GM19463 (cell line): ENCODE results near the gene AICDA.
"Not testable (repeated sequence)": the region's sequence is repeated elsewhere in the genome, so short reads cannot be mapped to it uniquely, and the experiment has no call there.

ENCODE experiments used
- ATAC-seq: cut with Tn5 transposase; IDR thresholded peaks from one replicate; pipeline ENCODE4 v1.9.1; 2021; ENCODE audit warnings: mild to moderate bottlenecking, moderate library complexity; ENCODE audit not compliant: unreplicated experiment

AICDA gene

DNA sequence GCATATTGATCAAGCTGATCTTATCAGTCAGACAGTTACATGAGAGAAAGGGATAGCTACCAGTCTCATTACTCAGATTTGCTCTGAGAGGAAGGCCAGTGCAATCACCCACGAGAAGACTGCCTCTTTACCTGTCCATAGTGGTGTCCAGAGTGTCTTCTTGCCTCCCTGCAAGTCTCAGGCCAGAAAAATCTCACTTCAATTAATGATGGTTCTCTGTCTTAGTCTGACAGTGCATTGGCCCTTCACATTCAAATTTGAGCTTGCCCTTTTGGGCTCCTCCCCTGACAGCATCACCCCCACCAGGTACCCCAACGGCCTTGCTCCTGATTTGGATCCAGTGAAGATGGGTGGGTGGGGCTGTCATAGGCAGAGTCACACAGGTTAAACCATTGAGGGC, at the start of gene AICDA:
AICDA (minus strand) TSS at position 231 of the 400 bp plus-strand sequence; CDS start at position 139, 92 bp downstream.
- no peak for ATAC-seq

DNA sequence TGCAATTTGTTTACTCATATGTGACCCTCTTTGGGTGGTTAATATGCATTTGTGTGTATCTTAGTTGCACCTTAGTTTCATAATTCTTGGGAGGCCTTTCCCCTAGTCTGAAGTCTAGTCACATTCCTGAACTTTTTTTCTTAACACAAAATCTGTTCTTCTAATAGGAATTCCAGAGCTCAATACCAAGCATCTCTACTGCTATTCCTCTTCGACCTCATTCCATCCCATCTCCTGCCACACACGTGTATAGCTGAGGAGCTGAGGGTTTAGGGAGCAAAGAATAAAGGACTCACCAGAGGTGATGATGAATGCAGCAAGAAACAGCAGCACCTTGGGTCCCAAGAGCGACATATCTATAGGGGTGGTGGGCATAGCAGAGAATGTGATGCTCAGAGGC, 49.1 kb upstream of the AICDA start:
- no peak for ATAC-seq

DNA sequence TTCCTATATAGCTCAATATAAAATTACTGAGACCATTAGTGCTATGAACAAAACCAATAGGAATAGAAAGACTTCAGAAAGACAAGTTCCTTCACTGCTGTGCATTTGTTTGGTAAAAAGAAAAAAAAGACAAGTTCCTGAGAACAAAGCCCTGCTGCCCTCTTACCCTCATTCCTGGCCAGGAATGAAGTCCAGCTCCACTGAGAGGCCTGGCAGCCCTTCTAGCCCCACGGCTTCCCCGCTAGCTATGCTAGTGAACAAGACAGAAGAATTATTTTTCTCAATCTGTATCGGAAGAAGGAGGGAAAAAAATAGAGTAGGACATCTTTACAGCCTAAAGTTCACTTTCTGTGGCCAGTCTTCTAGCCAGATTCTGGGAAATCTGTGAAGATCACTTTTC, 48.4 kb upstream of the AICDA start:
- ATAC-seq = no peak

DNA sequence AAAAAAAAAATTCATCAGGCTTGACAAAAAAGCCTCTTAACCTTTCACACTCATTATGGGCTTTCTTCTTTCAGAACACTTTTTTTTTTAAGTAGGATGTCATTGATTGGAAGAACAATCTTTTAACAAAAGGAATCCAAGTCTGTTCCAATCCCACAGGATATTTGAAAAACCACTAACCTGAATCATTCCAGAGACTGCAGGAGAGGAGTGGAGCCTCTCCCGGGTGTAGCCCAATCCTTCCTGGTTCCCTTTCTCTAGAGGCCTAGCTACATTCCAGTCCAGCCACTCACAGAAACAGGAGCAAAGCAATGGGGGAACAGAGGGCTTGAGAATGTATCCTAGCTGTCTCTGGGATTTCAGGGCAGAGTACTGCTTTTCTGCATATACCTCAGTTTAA, 45.7 kb upstream of the AICDA start:
- ATAC-seq = no peak

DNA sequence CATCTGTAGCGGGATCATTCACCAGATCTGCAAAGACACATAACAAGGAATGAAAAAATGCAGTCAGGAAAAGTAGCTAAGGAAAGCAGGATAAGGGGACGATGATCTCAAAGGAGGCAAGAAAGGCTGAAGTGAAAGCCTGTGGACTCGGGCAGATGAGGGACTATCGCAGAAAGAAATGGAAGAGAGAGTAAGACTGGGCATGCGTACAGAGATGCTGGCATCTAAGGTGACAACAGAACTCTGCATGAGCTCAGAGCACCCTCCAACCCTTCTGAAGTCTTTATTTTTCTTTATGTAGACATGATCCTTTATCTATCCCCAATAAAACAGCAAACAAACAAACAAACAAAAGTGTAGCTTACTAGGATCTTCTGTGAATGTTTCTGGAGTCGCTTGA, 42.8 kb upstream of the AICDA start:
- no peak for ATAC-seq

DNA sequence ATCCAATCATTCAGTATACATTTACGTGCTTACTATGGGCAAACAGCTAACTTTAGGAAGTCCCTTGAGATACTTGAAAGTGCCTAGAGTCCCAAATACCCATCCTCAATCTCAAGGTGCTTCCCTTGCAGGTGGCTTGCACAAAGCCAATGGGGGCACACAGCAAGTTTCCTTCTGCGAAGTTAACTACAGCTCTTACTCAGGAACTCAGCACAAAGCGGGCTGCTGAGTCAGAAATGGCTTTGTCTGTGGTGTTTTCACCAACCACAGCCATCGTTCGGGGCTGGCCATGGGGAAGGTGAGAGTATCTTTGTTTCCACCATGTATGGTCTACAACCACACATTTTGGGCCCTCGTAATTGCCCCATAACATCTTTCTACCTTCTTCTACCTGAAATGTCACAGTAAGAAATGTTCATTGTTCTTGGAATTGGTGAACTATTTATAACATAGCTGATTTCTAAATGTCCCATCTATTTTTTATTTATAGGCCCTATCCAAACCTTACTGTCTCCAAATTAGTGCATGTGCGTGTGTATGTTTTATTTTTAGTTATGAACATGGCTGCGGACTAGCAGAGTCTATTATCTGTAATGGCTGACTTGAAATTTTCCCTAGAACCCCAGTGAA, 36.0 kb upstream of the AICDA start:
- ATAC-seq = peak; percentile 78

DNA sequence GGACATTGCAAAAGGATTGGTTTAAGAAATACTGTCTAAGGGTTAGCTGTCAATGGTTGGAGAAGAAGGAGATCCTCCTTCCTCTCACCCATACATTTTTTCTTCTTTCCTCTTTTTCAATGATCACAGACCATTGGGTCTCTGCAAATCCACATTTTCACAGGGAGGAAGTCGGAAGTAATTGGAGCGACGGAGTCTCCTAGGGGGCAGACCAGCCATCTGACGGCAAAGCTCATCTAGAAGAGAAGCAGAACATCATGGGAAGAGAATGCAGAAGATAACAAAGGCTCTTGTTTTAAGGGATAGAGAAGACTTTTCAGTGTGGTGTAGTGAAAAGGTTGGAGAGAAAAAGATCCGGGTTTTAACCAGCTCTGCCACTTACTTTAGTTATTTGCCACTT, 35.3 kb upstream of the AICDA start:
- no peak for ATAC-seq

DNA sequence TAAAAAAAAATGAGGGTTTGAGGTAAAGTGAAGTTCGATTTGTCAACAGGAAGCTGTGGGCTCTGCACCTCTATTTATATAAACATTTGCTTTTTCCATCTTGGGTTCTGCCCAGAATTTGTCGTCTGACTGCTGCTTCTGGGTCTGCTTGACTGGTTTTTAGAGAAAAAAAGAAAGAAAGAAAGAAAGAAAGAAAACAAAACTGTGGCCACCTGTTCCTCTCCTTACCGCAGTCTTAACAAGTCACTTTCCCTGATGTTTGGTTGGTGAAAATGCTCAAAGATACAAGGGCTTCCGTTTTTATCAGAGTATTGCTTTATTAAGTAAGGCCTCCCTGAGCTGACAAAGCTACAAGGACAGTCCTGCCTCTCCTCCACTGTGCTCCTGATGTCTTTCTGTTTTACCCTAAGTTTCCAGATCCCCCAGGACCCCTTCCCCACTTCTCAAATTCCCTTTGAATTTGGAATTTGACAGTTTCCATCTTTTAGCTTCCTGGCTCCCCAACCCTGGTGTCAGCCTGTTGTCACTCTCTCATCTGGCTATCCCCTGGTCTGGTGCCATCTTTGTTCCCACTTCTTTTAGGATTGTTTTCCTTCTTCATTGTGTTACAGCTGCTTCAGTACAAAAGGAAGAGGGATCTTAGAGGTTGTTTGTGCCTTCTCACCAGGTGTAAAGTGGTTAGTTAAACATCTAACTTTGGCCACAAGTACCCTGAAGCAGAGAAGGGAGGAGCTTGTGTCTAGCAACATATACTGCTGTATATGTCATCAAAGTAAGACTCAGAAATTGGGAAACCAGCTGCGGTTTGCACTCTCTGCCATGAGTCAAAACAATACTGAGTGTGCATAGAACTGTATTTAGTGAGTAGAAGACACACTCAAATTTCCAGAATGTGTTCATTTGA, 31.9 kb upstream of the AICDA start:
- peak; percentile 41 for ATAC-seq

DNA sequence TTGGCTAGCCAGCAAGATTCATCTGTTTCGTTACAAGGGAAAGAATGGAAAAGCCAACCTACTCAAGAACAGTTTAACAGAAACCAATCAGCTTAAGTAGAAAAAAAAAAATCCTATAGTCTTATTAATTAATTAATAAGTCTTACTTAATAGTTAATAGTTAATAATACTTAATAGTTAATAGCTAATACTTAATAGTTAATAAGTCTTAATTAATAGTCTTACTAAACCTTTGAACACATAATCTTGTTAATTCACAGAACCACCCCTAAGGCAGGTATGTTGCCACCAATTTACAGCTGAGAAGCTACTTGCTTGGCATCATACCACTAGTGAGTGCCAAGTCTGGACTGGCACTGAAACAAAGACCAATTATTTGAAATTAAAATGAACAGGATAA, 30.1 kb upstream of the AICDA start:
- no peak for ATAC-seq

DNA sequence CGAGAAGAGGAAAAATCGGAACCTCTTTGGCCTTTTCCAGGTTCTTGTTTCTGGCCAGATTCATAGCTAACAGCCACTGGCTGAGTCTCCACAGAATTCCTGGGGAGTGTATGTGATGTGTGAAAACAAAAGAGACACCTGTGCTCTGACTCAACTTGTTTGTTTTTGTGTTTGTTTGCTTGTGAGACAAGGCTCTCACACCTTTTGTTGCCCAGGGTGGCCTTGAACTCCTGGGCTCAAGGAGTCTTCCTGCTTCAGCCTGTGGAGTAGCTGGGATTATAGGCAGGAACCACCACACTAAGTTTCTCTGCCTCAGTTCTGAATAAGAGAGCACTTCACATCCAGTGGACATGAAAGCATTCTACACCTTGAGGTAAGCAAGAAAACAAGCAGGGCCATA, 27.3 kb upstream of the AICDA start:
- no peak for ATAC-seq

DNA sequence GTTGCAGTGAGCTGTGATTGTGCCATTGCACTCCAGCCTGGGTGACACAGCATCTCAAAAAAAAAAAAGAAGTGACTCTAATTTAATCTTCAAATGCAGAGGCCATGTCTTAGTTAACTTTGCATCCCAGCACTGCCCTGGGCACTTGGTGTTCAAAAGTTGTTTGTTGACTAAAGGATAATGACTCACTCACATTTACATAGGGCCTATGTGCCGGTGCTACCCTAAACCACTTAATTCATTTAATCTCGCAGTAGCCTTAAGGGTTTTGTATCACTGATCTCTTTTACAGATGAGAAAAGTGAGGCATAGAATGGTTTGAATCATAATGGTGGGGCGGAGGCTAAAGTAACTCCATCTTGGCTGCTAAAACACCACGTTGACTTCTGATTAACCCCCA, 26.3 kb upstream of the AICDA start:
- ATAC-seq = no peak

DNA sequence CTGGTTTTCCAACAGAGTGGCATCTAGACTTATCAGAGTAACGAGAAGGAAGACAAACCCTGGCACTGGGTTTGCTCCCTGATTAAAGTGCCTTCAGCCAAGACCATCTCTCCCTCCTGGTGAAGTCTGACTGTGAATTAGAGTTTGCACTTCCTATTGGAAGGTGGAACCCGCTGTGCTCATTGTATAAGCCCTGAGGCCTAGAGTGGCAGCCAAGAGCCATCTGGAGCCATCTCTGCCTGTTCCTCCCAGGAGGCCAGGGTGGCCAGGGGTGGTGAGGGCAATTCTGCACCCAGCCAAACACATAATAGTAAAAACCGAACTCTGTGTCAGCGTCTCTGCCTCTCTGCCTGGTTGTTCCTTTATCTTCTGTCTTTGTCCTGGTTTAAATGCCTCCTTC, 25.0 kb upstream of the AICDA start:
- ATAC-seq = no peak

DNA sequence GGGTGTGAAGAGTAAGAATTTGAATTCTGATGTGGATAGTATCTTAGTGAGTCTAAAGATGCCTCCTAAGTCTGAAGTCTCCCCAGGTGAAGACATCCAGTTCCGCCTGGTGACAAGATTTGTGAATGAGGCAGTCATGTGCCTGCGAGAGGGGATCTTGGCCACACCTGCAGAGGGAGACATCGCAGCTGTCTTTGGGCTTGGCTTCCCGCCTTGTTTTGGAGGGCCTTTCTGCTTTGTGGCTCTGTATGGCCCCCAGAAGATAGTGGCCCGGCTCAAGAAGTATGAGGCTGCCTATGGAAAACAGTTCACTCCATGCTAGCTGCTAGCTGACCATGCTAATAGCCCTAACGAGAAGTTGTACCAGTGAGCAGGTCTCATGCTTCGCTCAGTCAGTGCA, 24.6 kb upstream of the AICDA start:
- no peak for ATAC-seq

DNA sequence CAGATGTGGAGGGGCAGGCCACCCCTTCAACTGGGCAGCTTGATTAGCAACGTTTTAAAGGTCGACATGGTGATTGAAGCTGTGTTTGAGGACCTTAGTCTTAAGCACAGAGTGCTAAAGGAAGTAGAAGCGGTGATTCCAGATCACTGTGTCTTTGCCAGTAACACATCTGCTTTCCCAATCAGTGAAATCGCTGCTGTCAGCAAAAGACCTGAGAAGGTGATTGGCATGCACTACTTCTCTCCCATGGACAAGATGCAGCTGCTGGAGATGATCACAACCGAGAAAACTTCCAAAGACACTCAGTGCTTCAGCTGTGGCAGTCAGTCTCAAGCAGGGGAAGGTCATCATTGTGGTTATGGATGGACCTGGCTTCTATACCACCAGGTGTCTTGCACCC, 23.9 kb upstream of the AICDA start:
- no peak for ATAC-seq

DNA sequence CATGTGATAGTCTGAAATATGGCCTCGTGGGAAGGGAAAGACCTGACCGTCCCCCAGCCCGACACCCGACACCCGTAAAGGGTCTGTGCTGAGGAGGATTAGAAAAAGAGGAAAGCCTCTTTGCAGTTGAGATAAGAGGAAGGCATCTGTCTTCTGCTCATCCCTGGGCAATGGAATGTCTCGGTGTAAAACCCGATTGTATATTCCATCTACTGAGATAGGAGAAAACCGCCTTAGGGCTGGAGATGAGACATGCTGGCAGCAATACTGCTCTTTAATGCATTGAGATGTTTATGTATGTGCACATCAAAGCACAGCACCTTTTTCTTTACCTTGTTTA, 23.3 kb upstream of the AICDA start:
- not testable (repeated sequence) for ATAC-seq

DNA sequence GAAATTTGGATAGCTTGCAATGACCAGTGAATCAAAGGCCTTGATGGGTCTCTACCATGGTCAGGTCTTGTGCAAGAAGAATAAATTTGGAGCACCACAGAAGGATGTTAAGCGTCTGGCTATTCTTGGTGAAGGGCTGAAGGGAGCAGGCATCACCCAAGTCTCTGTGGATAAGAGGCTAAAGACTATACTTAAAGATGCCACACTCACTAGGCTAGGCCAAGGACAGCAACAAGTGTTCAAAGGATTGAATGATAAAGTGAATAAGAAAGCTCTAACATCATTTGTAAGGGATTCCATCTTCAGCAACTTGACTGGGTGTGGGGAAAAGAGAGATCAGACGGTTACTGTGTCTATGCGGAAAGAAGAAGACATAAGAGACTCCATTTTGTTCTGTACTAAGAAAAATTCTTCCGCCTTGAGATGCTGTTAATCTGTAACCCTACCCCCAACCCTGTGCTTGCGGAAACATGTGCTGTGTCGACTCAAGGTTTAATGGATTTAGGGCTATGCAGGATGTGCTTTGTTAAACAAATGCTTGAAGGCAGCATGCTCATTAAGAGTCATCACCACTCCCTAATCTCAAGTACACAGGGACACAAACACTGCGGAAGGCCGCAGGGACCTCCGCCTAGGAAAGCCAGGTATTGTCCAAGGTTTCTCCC, 22.8 kb upstream of the AICDA start:
- not testable (repeated sequence) for ATAC-seq

DNA sequence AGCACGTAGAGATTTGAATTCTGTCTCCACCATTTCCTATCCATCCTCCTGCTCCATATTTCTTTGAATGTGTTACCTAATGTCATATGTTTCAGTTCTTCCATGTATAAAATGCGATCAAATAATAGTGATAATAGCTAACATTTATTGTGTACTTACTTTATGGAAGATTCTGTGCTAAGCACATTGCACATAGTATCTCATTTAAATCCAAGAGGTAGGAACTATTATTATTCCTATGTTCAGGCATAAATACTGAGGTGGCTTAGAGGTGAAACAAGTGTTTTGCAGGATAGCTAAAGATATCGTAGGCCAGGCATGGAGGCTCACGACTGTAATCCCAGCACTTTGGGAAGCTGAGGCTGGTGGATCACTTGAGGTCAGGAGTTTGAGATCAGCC, 17.5 kb upstream of the AICDA start:
- no peak for ATAC-seq

DNA sequence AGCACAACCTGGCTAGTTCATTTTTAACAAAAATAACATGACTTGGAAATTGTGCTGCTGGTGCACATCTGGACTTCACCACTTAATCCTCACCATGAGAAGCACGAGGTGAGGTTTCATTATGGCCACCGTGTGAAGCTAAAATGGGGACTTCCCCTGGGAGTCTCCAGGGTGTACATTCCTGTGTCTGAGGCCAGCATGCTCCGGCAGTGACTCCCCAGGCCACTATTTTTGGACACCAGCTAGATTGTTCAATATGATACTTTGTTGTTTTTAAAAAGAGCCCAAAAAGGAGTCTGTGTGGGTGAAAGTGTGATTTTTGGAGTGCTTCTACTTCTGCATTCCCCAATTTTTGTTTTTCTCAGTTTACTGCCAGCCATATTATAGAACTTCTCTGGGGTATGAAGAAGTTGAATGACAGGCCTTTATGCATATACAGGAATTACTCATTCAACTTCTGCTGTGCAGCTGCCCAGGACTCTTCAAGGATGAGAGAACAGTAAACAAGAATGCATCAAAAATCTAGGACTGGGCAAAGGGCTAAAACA, 16.9 kb upstream of the AICDA start:
- peak; percentile 95 for ATAC-seq

DNA sequence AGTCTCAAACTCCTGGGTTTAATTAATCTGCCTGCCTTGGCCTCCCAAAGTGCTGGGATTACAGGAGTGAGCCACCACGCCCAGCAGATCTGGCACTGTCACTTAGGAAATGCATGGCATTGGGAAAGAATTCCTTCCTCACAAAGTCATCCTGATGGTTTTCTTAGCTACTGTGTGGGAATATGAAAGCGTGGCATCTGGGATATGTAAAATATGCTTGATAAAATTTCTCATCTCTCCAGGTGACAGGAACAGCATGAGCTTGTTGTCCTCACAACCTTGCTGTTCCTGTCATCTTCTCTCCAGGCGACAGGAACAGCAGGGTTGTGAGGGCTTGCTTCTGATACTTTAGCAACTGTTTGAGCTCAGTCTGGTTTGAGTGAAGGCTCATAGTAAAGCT, 16.1 kb upstream of the AICDA start:
- no peak for ATAC-seq

DNA sequence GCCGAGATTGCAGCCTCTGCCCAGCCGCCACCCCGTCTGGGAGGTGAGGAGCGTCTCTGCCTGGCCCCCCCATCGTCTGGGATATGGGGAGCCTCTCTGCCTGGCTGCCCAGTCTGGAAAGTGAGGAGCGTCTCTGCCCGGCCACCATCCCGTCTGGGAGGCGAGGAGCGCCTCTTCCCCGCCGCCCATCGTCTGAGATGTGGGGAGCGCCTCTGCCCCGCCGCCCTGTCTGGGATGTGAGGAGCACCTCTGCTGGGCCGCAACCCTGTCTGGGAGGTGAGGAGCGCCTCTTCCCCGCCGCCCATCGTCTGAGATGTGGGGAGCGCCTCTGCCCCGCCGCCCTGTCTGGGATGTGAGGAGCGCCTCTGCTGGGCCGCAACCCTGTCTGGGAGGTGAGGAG, 12.1 kb upstream of the AICDA start:
- ATAC-seq = not testable (repeated sequence)

DNA sequence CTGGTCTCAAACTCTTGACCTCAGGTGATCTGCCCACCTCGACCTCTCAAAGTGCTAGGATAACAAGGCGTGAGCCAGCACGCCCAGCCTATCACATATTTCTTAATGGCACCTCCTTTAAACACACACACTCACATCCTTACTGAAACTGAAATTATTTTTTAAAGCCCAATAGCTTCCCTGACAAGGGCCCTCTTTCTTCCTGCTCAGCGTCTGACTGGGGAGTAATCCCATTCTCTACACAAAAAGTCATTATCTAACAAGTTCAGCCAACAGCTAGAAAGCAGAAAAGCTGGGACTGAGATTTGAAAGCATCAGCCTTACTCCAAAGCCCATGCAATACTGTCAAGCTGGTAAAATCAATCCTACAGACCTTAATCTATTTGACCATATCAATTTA, 10.0 kb upstream of the AICDA start:
- no peak for ATAC-seq

DNA sequence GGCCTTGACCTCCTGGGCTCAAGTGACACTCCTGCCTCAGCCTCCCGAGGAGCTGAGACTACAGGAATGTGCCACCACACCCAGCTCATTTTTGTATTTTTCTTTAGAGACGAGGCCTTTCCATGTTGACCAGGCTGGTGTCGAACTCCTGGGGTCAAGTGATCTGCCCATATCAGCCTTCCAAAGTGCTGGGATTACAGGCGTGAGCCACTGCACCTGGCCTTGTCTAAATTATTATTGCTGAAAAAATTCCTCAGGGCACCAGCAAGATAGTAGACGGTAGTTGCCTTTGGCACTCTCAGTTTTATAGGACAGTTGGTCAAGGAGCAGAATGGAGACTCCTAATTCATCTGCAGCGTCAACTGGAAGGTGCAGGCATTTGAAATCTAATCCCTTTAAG, 2.5 kb upstream of the AICDA start:
- ATAC-seq = no peak
